Putamen (tissue), 1 donor: ENCODE results near the gene DUOXA1.
"Not testable (repeated sequence)": the region's sequence is repeated elsewhere in the genome, so short reads cannot be mapped to it uniquely, and the experiment has no call there.

ENCODE experiments used
- DNase-seq: peaks from one replicate; pipeline ENCODE4 v3.0.0-alpha.2; 2016; ENCODE audit warnings: low spot score

The DUOXA1 gene

GRCh38 chr15:45112591-45113379 is 16.9 kb downstream of the DUOXA1 start:
- no peak for DNase-seq

- DNase-seq, result no peak
Measured at GRCh38 chr15:45112143-45112590, 17.5 kb downstream of the DUOXA1 start.

GRCh38 chr15:45111390-45112142 is 18.1 kb downstream of the DUOXA1 start:
- DNase-seq, result no peak

- no peak for DNase-seq
Measured at GRCh38 chr15:45110256-45110820, 19.3 kb downstream of the DUOXA1 start.

- no peak for DNase-seq
Measured at GRCh38 chr15:45107941-45108630, 21.6 kb downstream of the DUOXA1 start.

- DNase-seq, result no peak
Measured at GRCh38 chr15:45106002-45106790, 23.5 kb downstream of the DUOXA1 start.

- no peak for DNase-seq
Measured at GRCh38 chr15:45105586-45105985, 24.1 kb downstream of the DUOXA1 start.

- not testable (repeated sequence) for DNase-seq
Measured at GRCh38 chr15:45104170-45104569, 25.5 kb downstream of the DUOXA1 start.

GRCh38 chr15:45102226-45102625 is 27.5 kb downstream of the DUOXA1 start:
- DNase-seq, result no peak

GRCh38 chr15:45101749-45102148 is 27.9 kb downstream of the DUOXA1 start:
- no peak for DNase-seq

- no peak for DNase-seq
Measured at GRCh38 chr15:45100884-45101625, 28.6 kb downstream of the DUOXA1 start.

- DNase-seq, result no peak
Measured at GRCh38 chr15:45099549-45100165, 30.0 kb downstream of the DUOXA1 start.

- no peak for DNase-seq
Measured at GRCh38 chr15:45097466-45097865, 32.2 kb downstream of the DUOXA1 start.

- no peak for DNase-seq
Measured at GRCh38 chr15:45095661-45096060, 34.0 kb downstream of the DUOXA1 start.

- DNase-seq, result no peak
Measured at GRCh38 chr15:45094358-45094730, 35.3 kb downstream of the DUOXA1 start.

GRCh38 chr15:45093622-45094357 is 35.9 kb downstream of the DUOXA1 start:
- DNase-seq, result no peak

- no peak for DNase-seq
Measured at GRCh38 chr15:45093013-45093412, 36.7 kb downstream of the DUOXA1 start.

GRCh38 chr15:45091576-45091975 is 38.1 kb downstream of the DUOXA1 start:
- no peak for DNase-seq

GRCh38 chr15:45091161-45091560 is 38.5 kb downstream of the DUOXA1 start:
- DNase-seq, result no peak
